GM18499 (cell line): ENCODE results near the gene CTCFL.

Experiments
- ATAC-seq: cut with Tn5 transposase; IDR thresholded peaks from one replicate; pipeline ENCODE4 v1.9.1; 2021; ENCODE audit warnings: moderate number of reproducible peaks; ENCODE audit not compliant: insufficient read depth, unreplicated experiment

Gene CTCFL

DNA sequence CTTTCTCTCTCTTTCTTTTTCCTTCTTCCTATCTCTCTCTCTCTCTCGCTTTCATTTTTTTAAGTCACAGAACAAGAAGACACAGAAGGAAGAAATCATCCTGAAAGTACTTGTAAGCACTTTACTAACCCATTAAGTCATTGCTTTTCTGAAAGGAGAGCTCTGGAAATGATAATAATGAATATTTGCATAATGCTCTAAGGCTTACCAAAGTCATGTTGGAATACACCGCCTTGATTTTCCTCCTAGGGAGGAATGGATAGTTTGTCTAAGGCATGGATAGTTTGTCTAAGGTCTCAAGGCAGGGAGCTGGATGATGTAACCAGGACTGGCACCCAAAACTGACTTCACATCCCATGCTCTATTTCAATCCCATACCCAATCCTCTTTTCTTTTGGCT is 12.9 kb upstream of the CTCFL start:
- ATAC-seq = no peak

DNA sequence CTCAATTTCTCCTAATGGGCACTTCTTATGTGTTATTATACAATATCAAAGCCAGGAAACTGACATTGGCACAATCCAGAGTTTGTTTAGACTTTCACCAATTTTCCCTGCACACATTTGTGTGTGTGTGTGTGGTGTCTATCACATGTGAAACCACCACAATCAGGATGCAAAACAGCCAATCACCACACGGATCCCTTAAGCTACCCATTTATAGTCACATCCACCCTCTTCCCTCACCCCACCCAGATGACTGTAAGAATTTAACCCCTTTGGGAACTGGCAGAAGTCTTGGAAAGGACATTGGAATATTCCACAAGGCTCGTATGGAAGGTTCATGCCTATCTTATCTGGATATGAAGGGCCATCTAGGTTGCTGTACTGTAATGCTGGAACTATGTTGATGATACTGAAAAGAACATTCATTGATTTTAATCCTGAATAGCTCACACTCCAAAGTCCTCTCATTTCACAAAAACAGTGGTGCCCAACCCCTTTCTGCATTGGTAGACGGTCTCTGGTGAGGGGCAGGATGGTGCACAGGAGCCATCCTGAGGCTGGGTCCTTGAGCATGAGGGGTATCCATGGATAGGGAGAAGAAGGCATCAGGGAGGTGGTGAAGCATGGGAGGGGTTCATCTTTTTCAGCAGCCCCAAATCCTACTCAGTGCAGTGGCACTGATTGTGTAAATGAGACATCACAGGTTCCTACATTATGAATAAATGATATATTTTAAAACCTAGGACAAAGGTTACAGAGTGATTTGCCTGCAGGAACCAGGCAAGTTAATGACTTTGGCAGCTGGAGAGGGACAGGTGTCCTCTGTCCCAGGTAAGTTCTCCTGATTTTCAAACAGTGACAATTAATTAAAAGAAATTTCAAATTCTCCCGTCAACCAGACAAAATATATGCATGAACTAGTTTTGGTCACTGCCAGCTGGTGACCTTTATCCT is 12.1 kb upstream of the CTCFL start:
- ATAC-seq = no peak

DNA sequence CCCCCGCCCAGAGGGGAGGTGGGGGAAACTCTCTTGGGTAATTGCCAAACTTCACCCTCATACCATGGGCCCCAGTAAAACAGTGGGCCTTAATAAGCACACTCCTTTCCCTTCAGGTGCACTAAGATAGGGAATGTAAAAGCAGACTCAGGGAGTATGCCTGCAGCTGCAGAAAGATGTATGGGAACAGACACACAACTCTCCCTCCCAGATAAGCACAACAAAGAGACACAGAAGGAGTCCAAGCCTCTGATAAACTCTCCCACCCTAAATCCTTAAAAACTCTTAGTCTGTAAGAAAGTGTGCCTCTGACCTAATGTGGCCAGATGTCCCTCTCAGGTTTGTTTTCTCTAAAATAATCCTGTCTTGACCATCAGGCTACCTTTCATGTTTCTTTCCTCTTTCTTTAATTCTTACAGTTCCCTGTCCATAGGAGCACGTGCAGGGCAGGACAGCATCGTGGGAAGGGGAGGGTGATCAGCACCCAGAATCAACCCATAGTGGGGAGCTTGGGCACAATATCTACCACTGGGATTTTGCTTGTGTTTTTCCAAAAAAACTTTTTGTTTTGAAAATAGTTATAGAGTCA is 11.3 kb upstream of the CTCFL start:
- no peak for ATAC-seq

DNA sequence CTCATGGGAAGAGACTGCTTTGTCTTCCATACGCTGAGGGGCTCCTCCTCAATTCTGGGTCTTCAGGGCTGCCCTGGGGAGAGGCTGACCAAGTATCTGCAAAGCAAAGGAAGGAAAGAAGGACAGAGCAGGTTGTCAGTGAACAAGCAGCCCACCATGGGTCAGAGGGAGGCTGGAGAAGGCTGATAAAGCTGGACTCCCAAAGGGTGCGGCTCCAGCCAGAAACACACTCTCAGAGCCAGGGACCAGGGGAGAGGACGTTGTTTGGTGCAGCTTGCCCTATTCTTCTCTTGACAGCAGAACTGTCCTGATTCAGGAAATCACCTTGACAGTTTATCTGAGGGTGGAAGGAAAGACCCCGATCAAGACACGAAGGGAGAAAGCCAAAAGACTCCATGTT is 10.4 kb upstream of the CTCFL start:
- no peak for ATAC-seq

DNA sequence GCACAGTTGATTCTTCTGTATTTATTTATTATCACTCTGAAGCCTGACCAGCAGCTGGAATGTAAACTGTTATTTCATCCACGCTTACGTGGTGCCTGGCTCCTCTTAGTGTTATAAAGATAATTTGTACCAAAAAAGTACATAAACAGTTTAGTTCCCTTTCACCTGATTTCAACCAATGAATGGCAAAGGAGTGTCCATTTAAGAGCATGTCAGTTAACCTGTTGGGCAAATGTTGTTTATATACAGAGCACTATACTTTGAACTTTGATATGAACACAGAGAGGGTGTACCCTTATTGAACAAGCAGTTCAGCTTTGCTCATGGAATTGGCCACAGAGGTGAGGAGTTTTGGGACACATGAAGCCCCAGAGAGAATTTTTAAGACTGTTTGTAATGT is 7.2 kb upstream of the CTCFL start:
- no peak for ATAC-seq

DNA sequence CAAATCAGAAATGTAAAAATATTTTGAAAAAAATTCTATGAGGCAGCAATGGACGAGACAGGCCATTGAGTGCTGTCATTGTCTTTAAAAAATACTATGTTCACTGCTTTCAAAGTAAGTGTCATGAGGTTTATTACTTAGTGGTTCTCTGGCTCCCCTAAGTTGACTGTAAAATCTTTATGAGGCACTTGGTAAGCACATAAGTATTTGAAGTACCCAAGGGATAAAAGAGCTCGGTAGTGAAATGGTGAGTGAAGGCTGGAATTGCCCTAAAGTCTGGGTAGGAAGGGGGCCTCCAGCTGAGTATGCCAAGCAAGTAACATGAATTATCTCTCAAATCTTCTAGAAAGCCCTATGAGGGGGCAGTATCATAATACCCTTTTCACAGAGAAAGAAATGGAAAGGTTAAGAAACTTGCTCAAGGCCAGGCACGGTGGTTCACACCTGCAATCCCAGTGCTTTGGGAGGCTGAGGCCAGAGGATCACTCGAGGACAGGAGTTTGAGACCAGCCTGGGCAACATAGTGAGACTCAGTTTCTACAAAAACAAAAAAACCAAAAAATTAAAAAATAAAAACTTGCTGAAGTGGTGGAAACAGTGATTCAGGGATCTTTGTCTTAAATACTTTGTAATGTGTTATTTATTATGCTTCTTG is 5.5 kb upstream of the CTCFL start:
- ATAC-seq = no peak

DNA sequence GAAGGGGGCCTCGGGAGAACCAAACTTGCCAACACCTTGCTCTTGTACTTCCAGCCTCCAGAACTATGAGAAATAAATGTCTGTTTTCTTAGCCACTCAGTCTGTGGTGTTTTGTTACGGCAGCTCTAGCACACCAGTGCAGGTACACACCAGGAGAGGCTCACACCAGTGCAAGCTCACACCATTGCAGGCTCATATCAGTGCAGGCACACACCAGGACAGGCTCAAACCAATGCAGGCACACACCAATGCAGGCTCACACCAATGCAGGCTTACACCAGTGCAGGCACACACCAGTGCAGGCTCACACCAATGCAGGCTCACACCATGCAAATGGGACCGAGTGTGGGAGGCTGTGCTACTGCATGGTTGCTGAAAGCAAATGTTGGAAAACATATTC is 4.9 kb upstream of the CTCFL start:
- ATAC-seq = no peak

DNA sequence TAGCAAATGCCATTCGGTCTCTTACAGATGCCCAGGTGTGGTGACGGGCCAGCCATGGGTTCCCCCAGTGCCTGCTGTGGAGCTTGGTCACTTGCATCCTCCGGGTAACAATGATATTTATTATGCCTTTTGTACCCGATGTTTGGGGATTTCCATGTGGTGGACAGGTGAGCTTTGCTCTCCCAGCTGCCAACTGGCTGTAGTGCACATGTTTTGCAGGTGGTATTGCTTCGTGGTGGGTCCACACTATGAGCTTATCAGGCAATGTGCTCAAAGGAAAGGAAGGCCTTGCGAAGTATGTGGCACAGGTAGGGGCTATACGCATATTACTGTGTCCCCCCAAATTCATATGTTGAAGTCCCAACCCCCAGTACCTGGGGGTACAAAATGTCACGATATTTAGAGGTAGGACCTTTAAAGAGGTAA is 4.2 kb upstream of the CTCFL start:
- no peak for ATAC-seq

DNA sequence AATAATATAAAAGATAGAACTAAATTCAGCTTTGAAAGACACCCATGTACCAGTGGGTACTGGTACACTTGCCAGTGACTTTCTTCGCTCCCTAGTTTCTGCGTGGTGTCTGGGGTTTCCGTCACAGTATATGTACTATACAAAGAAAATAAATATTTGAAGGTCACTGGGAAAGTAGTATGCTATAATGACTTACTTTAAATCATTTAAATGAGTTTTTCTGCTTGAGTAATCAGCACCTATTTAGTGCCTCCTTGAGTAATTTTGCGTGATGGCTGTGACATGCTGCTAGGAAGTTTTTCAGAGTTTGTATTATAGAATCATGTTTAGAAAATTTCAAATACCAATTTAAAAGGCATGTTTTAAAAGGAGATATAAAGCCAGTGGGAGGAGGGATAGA is 3.2 kb upstream of the CTCFL start:
- no peak for ATAC-seq

DNA sequence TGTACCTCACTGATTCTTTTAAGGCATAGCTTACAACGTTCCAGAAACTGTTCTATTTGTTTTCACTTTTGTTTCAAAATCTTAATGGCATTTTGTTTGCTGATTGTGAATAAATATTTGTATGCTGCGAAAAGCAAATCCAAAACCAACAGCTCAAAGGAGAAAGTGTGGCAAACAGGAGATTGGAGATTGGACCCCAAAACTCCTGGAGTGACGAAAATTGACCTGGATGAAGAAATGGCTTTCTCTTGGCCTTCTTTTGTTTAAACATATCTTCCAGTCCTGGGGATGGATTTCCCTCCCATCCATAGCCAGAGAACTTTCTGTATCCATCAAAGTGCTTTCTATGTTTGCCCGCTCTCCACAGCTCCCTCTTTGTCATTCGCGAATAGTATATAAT is 2.8 kb upstream of the CTCFL start:
- ATAC-seq = no peak

DNA sequence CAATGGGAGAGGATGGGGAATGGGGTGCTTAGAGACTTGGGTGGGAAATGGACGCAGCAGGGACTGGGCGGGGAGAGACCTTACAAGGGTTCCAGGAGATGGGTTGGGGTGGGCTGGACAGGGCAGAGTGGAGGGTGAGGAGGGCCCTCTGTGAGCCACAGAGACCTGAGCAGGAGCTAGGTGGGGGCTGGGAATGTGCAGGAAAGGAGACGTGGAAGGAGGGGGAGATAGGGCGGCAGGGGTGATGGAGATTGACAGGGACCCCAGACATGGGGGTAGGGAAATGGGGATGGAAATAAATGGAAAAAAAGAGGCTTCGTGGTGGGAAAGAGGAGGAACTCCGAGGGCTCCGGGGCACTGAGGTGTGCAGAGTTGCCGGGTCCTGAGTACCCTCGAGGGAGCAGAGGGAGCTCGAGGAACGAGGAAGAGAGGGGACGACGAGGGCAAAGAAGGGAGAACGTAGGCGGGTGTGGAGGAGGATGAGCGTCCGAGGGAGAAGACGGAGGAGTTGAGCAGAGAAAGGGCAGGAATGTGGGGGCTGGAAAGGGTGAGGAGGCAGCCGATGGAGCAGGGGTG is 2.0 kb upstream of the CTCFL start:
- no peak for ATAC-seq

DNA sequence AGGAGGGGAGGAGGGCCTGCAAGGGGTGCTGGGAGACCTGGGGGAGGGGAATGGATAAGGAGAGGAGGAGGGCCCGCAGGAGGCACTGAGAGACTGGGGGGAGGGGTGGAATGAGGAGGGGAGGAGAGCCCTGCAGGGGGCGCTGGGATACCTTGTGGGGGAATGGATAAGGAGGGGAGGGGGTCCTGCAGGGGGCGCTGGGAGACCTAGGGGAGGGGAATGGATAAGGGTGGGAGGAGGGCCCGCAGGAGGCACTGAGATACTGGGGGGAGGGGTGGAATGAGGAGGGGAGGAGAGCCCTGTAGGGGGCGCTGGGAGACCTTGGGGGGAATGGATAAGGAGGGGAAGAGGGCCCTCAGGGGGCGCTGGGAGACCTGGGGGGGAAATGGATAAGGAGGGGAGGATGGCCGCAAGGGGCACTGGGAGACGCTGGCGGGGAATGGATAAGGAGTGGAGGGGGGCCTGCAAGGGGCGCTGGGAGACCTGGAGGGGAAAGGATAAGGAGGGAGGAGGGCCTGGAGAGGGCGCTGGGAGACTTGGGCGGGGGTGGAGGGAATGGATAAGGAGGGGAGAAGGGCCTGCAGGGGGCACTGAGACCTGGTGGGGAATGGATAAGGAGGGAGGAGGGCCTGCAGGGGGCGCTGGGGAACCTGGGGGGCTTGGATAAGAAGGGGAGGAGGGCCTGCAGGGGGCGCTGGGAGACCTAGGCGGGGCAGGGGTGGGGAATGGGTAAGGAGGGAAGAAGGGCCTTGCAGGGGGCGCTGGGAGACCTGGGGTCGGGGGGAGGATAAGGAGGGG is 1.3 kb upstream of the CTCFL start:
- ATAC-seq = no peak

DNA sequence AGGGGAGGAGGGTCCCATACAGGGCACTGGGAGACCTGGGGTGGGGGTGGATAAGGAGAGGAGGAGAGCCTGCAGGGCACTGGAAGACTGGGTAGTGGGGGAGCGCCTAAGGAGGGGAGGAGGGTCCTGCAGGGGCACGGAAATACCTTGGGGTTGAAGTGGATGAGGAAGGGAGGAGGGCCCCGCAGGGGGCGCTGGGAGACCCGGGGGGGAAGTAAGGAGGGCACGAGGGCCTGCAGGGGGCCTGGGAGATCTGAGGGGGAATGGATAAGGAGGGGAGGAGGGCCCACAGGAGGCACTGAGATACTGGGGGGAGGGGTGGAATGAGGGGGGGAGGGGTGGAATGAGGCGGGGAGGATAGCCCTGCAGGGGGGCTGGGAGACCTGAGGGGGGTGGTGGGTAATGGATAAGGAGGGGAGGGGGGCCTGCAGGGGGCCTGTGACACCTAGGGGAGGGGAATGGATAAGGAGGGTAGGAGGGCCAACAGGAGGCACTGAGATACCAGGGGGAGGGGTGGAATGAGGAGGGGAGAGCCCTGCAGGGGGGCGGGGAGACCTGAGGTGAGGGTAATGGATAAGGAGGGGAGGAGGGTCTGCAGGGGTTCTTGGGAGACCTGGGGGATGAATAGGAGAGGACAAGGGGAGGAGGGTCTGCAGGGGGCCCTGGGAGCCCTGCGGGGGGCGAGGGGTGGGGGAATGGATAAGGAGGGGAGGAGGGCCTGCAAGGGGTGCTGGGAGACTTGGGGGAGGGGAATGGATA is 567 bp upstream of the CTCFL start:
- ATAC-seq = no peak

DNA sequence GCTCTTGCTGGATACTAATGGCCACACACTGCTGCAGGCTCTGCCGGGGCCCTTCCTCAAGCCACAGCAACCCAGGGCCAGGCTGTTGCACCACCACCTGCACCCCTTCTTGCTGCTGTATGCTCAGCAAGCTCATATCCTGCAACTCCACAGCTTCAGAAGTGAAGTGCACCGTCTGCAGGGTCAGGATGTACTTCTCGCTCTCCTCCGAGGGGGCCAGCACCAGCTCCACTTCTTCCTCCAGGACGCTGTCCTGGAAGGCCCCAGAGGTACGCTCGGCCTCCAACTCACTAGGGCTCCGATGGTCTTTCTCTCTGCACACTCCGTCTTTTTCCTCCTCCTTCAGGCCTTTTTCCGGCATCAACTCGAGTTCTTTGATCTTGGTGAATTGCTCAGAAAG is 1.2 kb downstream of the CTCFL start:
- ATAC-seq = no peak

DNA sequence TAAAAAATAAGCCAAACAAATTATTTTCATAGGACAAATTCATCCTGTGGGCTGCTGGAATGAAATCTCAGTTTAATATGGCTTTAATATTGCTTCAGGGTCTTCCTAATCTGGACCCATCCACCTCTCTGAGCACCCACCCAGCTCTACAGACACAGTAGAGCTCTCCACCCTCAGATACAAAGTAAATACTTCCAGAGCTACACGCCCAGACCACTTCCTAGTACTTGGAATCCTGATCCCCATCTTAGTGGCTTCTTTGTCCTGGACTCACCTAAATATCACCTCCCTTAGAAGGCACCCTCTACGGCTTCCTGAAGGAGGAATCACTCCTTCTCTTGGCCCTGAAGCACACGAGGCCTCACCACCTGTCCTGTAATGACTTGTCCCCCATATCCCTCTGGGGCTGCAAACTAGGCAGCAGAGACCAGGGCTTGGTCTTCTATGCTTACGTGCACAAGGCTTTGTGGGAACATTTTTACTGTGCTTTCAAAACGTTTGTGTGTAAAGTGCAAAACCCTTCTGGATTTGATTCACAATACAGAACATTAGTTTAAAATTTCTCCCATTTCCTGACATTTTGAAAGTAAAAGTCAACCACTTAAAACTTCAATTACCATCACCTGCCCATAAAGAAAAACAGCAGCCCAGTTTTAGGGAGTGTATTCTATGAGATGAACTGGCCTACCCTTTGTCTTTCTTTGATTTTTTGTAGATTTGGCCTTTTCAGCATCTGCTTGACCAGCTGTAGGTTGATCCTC is 2.4 kb downstream of the CTCFL start:
- no peak for ATAC-seq

DNA sequence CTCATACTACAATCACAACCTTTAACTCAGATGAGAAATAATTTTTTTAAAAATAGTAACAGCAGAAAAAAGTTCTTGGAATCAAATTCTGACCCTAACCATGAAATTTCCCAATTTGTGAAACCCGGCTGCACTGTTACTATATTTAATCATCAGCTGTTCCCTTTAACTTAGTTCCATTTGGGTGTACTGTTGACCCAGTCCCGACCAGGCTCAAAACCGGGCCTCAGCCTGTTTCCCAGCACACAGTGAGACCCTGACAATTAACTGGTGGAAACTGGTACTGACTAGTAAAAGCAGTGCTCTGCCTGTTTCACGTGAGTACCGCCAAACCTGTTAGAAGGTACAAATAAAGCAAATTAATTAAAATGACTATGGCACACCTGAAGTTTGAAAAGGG is 7.0 kb downstream of the CTCFL start:
- no peak for ATAC-seq

DNA sequence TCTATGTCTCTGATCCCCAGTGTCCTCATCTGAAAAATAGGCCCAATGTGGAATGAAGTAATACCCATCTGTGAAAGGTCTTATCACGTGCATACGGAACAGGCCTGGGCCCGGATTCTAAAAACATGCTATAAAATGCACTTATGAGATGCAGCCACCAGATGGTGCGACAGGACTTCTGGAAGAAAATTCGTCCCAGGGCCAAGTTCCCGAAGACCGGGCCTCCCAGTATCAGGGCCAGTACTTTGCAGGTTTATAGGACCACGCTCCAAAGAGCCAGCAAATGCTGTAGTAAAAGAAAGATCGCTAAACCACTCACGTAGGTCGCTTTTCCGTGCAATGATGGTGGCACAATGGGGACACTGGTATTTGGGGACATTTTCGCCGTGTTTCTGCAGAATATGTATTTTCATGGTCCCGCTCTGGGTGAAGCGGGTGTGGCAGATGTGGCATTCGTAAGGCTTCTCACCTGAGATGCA is 10.6 kb downstream of the CTCFL start:
- ATAC-seq = no peak

DNA sequence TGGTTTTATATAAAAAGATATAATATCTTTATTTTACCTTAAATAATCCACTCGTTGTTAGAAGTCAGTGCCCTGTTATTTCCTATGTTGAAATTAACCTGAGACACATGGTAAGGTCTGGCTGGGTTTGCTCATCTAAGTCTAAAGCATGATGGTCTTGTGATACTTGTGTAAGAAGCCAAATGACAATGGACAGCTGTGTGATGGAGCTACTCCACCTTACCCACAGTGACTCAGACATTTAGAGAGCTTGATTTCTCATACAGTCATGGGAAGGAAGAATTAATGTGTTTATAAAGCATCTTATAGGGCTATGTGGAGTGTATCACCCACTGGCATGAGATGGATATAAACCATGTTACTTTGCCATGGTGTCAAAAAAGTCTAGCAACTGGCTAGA is 11.7 kb downstream of the CTCFL start:
- no peak for ATAC-seq

DNA sequence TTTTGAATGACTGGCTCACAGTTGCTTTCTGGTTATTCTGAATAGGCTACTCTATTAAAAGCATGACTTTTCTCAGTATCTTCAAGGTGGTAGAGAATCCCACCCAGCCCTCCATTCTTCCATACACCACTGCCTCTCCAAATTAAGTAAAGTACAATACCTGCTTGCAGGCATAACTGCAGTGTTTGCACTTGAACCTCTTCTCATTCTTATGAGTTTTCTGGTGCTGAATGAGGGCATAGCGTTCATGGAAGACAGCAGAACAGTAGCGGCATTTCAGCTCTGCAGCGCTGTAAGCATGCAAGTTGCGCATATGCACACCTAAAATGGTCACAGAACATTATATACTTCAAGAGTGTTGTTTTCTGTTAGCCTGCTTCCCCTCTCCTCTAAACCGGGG is 12.5 kb downstream of the CTCFL start:
- ATAC-seq = no peak
